ENCODE results near the gene EFEMP2.

GRCh38 chr11:65853246-65853979, 19.2 kb downstream of the EFEMP2 start:
- TF ChIP-seq, protein P1, sequence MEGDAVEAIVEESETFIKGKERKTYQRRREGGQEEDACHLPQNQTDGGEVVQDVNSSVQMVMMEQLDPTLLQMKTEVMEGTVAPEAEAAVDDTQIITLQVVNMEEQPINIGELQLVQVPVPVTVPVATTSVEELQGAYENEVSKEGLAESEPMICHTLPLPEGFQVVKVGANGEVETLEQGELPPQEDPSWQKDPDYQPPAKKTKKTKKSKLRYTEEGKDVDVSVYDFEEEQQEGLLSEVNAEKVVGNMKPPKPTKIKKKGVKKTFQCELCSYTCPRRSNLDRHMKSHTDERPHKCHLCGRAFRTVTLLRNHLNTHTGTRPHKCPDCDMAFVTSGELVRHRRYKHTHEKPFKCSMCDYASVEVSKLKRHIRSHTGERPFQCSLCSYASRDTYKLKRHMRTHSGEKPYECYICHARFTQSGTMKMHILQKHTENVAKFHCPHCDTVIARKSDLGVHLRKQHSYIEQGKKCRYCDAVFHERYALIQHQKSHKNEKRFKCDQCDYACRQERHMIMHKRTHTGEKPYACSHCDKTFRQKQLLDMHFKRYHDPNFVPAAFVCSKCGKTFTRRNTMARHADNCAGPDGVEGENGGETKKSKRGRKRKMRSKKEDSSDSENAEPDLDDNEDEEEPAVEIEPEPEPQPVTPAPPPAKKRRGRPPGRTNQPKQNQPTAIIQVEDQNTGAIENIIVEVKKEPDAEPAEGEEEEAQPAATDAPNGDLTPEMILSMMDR (IDR thresholded peaks at IDR 0.05; ENCODE audit: insufficient read depth, low read depth, low read length), result no peak
- no peak for TF ChIP-seq EZH2 (IDR thresholded peaks at IDR 0.05; ENCODE audit: insufficient read depth, low read length)
